ENCODE data around the gene PSME3IP1. TPM values are rescaled to one million over a fixed set of nuclear protein-coding genes. Genes with fewer than 3 reads are reported as not detected.

The PSME3IP1 gene
- total RNA-seq, 2 donors from 2014 or later, result 26.7 to 32.9 TPM

- intact Hi-C loops (cut with DNase I), result no loop called here
- Histone ChIP-seq H3K27me3 (no peaks in the 10 kb centered on the region), H3K36me3 (replicated peaks in 1 of 2; ENCODE audit: insufficient read depth in 1 of 2, low read depth in 2 of 2) (no peaks in the 10 kb centered on the region), H3K27ac (no peak overlapping the region), H3K4me1 (no peaks in the 10 kb centered on the region), H3K4me3 (no peak overlapping the region), H3K9me3 (no peaks in the 10 kb centered on the region)
- no peak for DNase-seq
- TF ChIP-seq POLR2A (IDR thresholded peaks at IDR 0.05) (no peak), CTCF (IDR thresholded peaks at IDR 0.05) (no peak)
- no peak for ATAC-seq
- 87 to 93% methylated on average over 4 of the region's 4 CpGs for WGBS, 2 donors
Observed at GRCh38 chr16:57126411-57126810, 59.4 kb downstream of the PSME3IP1 start.

- WGBS, 2 donors, result 98 to 100% methylated on average over 4 of the region's 4 CpGs
- TF ChIP-seq POLR2A (IDR thresholded peaks at IDR 0.05) (no peak), CTCF (IDR thresholded peaks at IDR 0.05) (no peak)
- Histone ChIP-seq H3K36me3 (replicated peaks in 1 of 2; ENCODE audit: insufficient read depth in 1 of 2, low read depth in 2 of 2) (no peaks in the 10 kb centered on the region), H3K9me3 (no peaks in the 10 kb centered on the region), H3K4me3 (no peak overlapping the region), H3K27ac (no peak overlapping the region), H3K27me3 (no peaks in the 10 kb centered on the region), H3K4me1 (no peaks in the 10 kb centered on the region)
- DNase-seq (no peak), ATAC-seq (no peak)
- intact Hi-C loops (cut with DNase I), result no loop called here
Observed at GRCh38 chr16:57125969-57126368, 59.9 kb downstream of the PSME3IP1 start.

- WGBS, 2 donors, result 91 to 94% methylated on average over 4 of the region's 4 CpGs
- no peaks in the 10 kb centered on the region for H3K9me3 ChIP-seq
- no peak overlapping the region for H3K27ac ChIP-seq
- TF ChIP-seq CTCF (IDR thresholded peaks at IDR 0.05), result no peak
- no peak for TF ChIP-seq POLR2A (IDR thresholded peaks at IDR 0.05)
- ATAC-seq (no peak), DNase-seq (no peak)
- no peaks in the 10 kb centered on the region for H3K36me3 ChIP-seq (replicated peaks in 1 of 2; ENCODE audit: insufficient read depth in 1 of 2, low read depth in 2 of 2)
- H3K4me1 ChIP-seq, result no peaks in the 10 kb centered on the region
- intact Hi-C loops (cut with DNase I), result no loop called here
- no peaks in the 10 kb centered on the region for H3K27me3 ChIP-seq
- H3K4me3 ChIP-seq, result no peak overlapping the region
Observed at GRCh38 chr16:57125376-57125775, 60.5 kb downstream of the PSME3IP1 start.

GRCh38 chr16:57123974-57124674 is 61.7 kb downstream of the PSME3IP1 start:
- intact Hi-C loops (cut with DNase I), result no loop called here
- no peak for DNase-seq
- TF ChIP-seq POLR2A (IDR thresholded peaks at IDR 0.05), result no peak
- no peak for TF ChIP-seq CTCF (IDR thresholded peaks at IDR 0.05)
- H3K36me3 ChIP-seq (replicated peaks in 1 of 2; ENCODE audit: insufficient read depth in 1 of 2, low read depth in 2 of 2), result no peaks in the 10 kb centered on the region
- H3K9me3 ChIP-seq, result no peaks in the 10 kb centered on the region
- no peak for ATAC-seq
- no peaks in the 10 kb centered on the region for H3K27me3 ChIP-seq
- H3K4me3 ChIP-seq, result no peak overlapping the region
- H3K4me1 ChIP-seq, result no peaks in the 10 kb centered on the region
- no peak overlapping the region for H3K27ac ChIP-seq
- WGBS, 2 donors, result 77 to 81% methylated on average over 9 to 11 of the region's 11 CpGs

All from body of pancreas (tissue), 4 donors.